GM23338 (cell line): ENCODE data around the gene SH3D21. TPM values are rescaled to one million over a fixed set of nuclear protein-coding genes. Genes with fewer than 3 reads are reported as not detected.

Source experiments
- ATAC-seq: fragments of 200-7000 bp; cut with Tn5 transposase; 3 replicates; pipeline ENCODE4 v1.9.1; 2020
- DNase-seq: peaks from one replicate; pipeline ENCODE4 v3.0.0-alpha.2; 2015; ENCODE audit warnings: low spot score
- H2AFZ ChIP-seq: fragments of 200-600 bp; sonication (generic); 2 replicates; pipeline ENCODE4 v1.8.0; 2016; ENCODE audit warnings: antibody characterized with exemption, mild to moderate bottlenecking, moderate library complexity
- H3F3A ChIP-seq: fragments of 200-600 bp; sonication (generic); replicated peaks from 2 replicates; pipeline ENCODE4 v1.8.0; 2017; ENCODE audit warnings: antibody characterized with exemption, mixed run types, low read depth
- H3K27ac ChIP-seq: fragments of 200-600 bp; sonication (generic); 2 replicates; pipeline ENCODE4 v1.6.1; 2016; ENCODE audit warnings: low read depth
- H3K27me3 ChIP-seq: fragments of 200-600 bp; sonication (generic); 2 replicates; pipeline ENCODE4 v1.8.0; 2016; ENCODE audit warnings: mild to moderate bottlenecking, mixed run types, moderate library complexity; ENCODE audit not compliant: insufficient read depth
- H3K36me3 ChIP-seq: fragments of 200-600 bp; sonication (generic); 2 replicates; pipeline ENCODE4 v1.8.0; 2016; ENCODE audit warnings: mild to moderate bottlenecking; ENCODE audit not compliant: insufficient read depth
- H3K4me1 ChIP-seq: fragments of 200-600 bp; sonication (generic); 2 replicates; pipeline ENCODE4 v1.8.0; 2016; ENCODE audit warnings: mild to moderate bottlenecking, moderate library complexity; ENCODE audit not compliant: insufficient read depth
- H3K4me2 ChIP-seq: fragments of 200-600 bp; sonication (generic); 2 replicates; pipeline ENCODE4 v1.7.1; 2017; ENCODE audit warnings: mixed run types
- H3K4me3 ChIP-seq: fragments of 200-600 bp; sonication (generic); 2 replicates; pipeline ENCODE4 v1.6.1; 2016; ENCODE audit warnings: mixed run types
- H3K79me2 ChIP-seq: fragments of 200-600 bp; sonication (generic); replicated peaks from 2 replicates; pipeline ENCODE4 v1.8.0; 2017; ENCODE audit warnings: mild to moderate bottlenecking; ENCODE audit not compliant: insufficient read depth
- H3K9me2 ChIP-seq: fragments of 200-600 bp; sonication (generic); 2 replicates; pipeline ENCODE4 v1.8.0; 2017; ENCODE audit not compliant: insufficient read depth
- H4K20me1 ChIP-seq: fragments of 200-600 bp; sonication (generic); replicated peaks from 2 replicates; pipeline ENCODE4 v1.8.0; 2017; ENCODE audit warnings: mild to moderate bottlenecking; ENCODE audit not compliant: insufficient read depth
- H3K27ac Mint-ChIP-seq: 2 replicates; pipeline ENCODE4 v1.8.0; 2020; ENCODE audit warnings: inconsistent platforms, mild to moderate bottlenecking, moderate library complexity, mixed read lengths
- H3K27me3 Mint-ChIP-seq: 3 replicates; pipeline ENCODE4 v1.8.0; 2022; ENCODE audit warnings: low read depth, mild to moderate bottlenecking, moderate library complexity, mixed read lengths, inconsistent platforms; ENCODE audit not compliant: insufficient read depth, poor library complexity
- H3K36me3 Mint-ChIP-seq: 3 replicates; pipeline ENCODE4 v1.8.0; 2021; ENCODE audit warnings: low read depth, mild to moderate bottlenecking, inconsistent platforms, moderate library complexity, mixed read lengths
- H3K4me1 Mint-ChIP-seq: 3 replicates; pipeline ENCODE4 v1.8.0; 2020; ENCODE audit warnings: mild to moderate bottlenecking, inconsistent platforms, mixed read lengths
- H3K4me3 Mint-ChIP-seq: 3 replicates; pipeline ENCODE4 v1.8.0; 2021; ENCODE audit warnings: moderate library complexity, mild to moderate bottlenecking, inconsistent platforms, mixed read lengths
- H3K9me3 Mint-ChIP-seq: 3 replicates; pipeline ENCODE4 v1.8.0; 2020; ENCODE audit warnings: moderate library complexity, mild to moderate bottlenecking, inconsistent platforms, mixed read lengths
- CREB1 ChIP-seq: fragments of 250-450 bp; sonication (Bioruptor Pico); IDR thresholded peaks from 2 replicates; pipeline ENCODE4 v1.5.0; 2020; ENCODE audit warnings: low read depth, mild to moderate bottlenecking, moderate library complexity
- ETS1 ChIP-seq: IDR thresholded peaks from 2 replicates; pipeline ENCODE4 v1.6.1; 2016; ENCODE audit warnings: antibody characterized with exemption
- EZH2 ChIP-seq: fragments of 200-600 bp; sonication (generic); IDR thresholded peaks from one replicate; pipeline ENCODE4 v1.8.0; 2017; ENCODE audit warnings: antibody characterized with exemption, mild to moderate bottlenecking, low read depth; ENCODE audit not compliant: unreplicated experiment
- EZH2phosphoT487 ChIP-seq: fragments of 200-600 bp; sonication (generic); IDR thresholded peaks from one replicate; pipeline ENCODE4 v1.8.1; 2018; ENCODE audit warnings: antibody characterized with exemption; ENCODE audit not compliant: unreplicated experiment
- JUNB ChIP-seq: IDR thresholded peaks from one replicate; pipeline ENCODE4 v1.6.1; 2016; ENCODE audit warnings: antibody characterized with exemption; ENCODE audit not compliant: unreplicated experiment
- REST ChIP-seq: IDR thresholded peaks from one replicate; pipeline ENCODE4 v1.6.1; 2018; ENCODE audit warnings: antibody characterized with exemption; ENCODE audit not compliant: unreplicated experiment
- STAT1 ChIP-seq: IDR thresholded peaks from one replicate; pipeline ENCODE4 v1.6.1; 2016; ENCODE audit warnings: antibody characterized with exemption; ENCODE audit not compliant: unreplicated experiment
- ZNF331 ChIP-seq: fragments of 250-450 bp; sonication (Bioruptor Pico); IDR thresholded peaks from 2 replicates; pipeline ENCODE4 v1.5.0; 2020; ENCODE audit warnings: low read depth, mild to moderate bottlenecking, moderate library complexity
- ZNF462 ChIP-seq: fragments of 250-450 bp; sonication (Bioruptor Pico); IDR thresholded peaks from 2 replicates; pipeline ENCODE4 v1.5.0; 2020; ENCODE audit warnings: mild to moderate bottlenecking, moderate library complexity
- polyA plus RNA-seq: library from polyadenylated mRNA; unstranded; fragments of >200 nt; fragmentation: Nextera tagmentation; extraction: Ambion mirVana; gene quantifications from 2 replicates; pipeline ENCODE4 v1.2.1, GENCODE V29; 2016
- total RNA-seq: library from RNA; depleted of rRNA; stranded (reverse); fragments of >200 nt; shearing (Covaris generic); gene quantifications from 2 replicates; pipeline ENCODE4 v1.2.3, GENCODE V29; 2014

SH3D21 gene
- total and polyA plus RNA-seq, 2 experiments from 2014 or later, result 3.7 to 6.3 TPM

GRCh38 chr1:36287595-36287994 is 18.6 kb upstream of the SH3D21 start (continued):
- TF ChIP-seq ZNF462 (no peak), REST (no peak)

- Mint-ChIP-seq H3K4me1 (no peaks in the 10 kb centered on the region; the same call in 2 of the 3 replicates), H3K27ac (no peak overlapping the region), H3K36me3 (peaks cover 90% of the 10 kb centered on the region), H3K4me3 (no peak overlapping the region), H3K9me3 (no peaks in the 10 kb centered on the region), H3K27me3 (peaks cover 11% of the 10 kb centered on the region)
- Histone ChIP-seq H3K9me2 (no peaks in the 10 kb centered on the region), H4K20me1 (peaks cover 9% of the 10 kb centered on the region; the same call in 1 of the 2 replicates), H3K4me1 (no peaks in the 10 kb centered on the region), H2AFZ (no peak overlapping the region), H3K36me3 (peaks cover 65% of the 10 kb centered on the region), H3K27me3 (no peaks in the 10 kb centered on the region), H3F3A (peaks cover under 1% of the 10 kb centered on the region; the same call in 1 of the 2 replicates), H3K79me2 (0 out of 2 replicates have a peak, but pooled peaks cover 6% of the 10 kb centered on the region), H3K4me3 (no peak overlapping the region), H3K4me2 (no peak overlapping the region), H3K27ac (peak overlapping the region; percentile 60; the same call in 1 of the 2 replicates)
- ATAC-seq, result no peak
- no peak for DNase-seq
- TF ChIP-seq STAT1 (no peak), ETS1 (no peak), CREB1 (CRISPR knock-in tag) (no peak), JUNB (no peak), EZH2 (no peak), EZH2phosphoT487 (no peak), REST (no peak), ZNF331 (no peak)
These were observed 10.8 kb upstream of the SH3D21 start for GRCh38 chr1:36295390-36295789.
